H1 (cell line): Measurements from ENCODE around the gene RBM19. TPM values are rescaled to one million over a fixed set of nuclear protein-coding genes. Genes with fewer than 3 reads are reported as not detected.

Experiments
- BCL11A ChIP-seq, 2 experiments: IDR thresholded peaks; one replicate each; pipeline ENCODE4 v1.6.1; 2011; ENCODE audit warnings: low read depth in 2 of 2, low read length in 2 of 2, mild to moderate bottlenecking in 2 of 2
- CBX8 ChIP-seq: fragments of 300-800, 300-1000 bp; sonication (generic); IDR thresholded peaks from 2 replicates; pipeline ENCODE4 v1.7.1; 2016; ENCODE audit warnings: low read depth, low read length, borderline replicate concordance
- polyA plus RNA-seq, 7 experiments: library from polyadenylated mRNA; depleted of rRNA in 3 of 7; stranded (reverse) in 5 of 7; unstranded in 2 of 7; fragments of >200 nt in 5 of 7; fragments of 200-250 nt in 2 of 7; gene quantifications; 1 replicate in 5 of 7; 2 replicates in 1 of 7; 4 replicates in 1 of 7; pipeline versions ENCODE4 v1.2.1 to v1.2.3, GENCODE V29; 2011 to 2013; ENCODE audit warnings: missing spikeins in 2 of 7, mixed read lengths in 2 of 7
- total RNA-seq: library from RNA; stranded (reverse); fragmentation: NEBNext Ultra II Directional; extraction: Animal tissue kit (Norgen Biotek cat#: 25700); gene quantifications from 2 replicates; pipeline ENCODE4 v1.2.1, GENCODE V29; 2021
- TF ChIP-seq, protein P1 (sequence below): IDR thresholded peaks from 2 replicates; pipeline ENCODE4 v1.6.1; 2012; ENCODE audit warnings: inconsistent platforms

RBM19 gene
- total and polyA plus RNA-seq, 2 of the 8 experiments (the other 6 are each of a cell fraction or from before 2014, with no cell fraction given): 23.4 to 61.9 TPM

DNA sequence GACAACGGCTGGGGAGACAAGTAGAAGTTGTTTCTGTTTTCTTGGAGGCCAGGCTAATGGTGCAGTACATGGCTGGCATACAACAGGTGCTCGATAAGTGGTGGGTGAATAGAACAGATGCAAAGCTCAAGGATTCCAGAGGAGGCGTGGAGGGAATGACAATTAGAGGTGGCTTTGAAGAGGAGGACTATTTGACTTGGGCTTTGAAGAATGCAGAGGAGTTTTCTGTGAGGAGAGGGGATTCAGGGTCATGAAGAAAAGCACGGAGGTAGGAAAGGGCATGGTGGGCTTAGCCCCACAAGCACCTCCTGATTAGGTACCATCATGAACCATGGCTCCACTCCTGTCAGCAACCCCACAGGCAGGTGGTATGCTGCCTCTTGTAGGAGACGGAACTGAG, 142.3 kb downstream of the RBM19 start (continued):
- TF ChIP-seq BCL11A (IDR thresholded peaks at IDR 0.05; ENCODE audit: low read depth in 2 of 2, low read length in 2 of 2) (no peak), CBX8 (no peak)
- TF ChIP-seq, protein P1, sequence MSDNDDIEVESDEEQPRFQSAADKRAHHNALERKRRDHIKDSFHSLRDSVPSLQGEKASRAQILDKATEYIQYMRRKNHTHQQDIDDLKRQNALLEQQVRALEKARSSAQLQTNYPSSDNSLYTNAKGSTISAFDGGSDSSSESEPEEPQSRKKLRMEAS: no peak
- TF ChIP-seq, all 59 proteins: peak for 0
